H9 (cell line): ENCODE data around the gene SPC24. TPM values are rescaled to one million over a fixed set of nuclear protein-coding genes. Genes with fewer than 3 reads are reported as not detected.

Source experiments
- DNase-seq: peaks from one replicate; pipeline ENCODE4 v3.0.0-alpha.2; 2017
- H2AFZ ChIP-seq: one replicate; pipeline ENCODE4 v1.6.1; 2013; ENCODE audit warnings: mild to moderate bottlenecking, low read length, control low read depth, moderate library complexity
- H2AK5ac ChIP-seq: 2 replicates; pipeline ENCODE4 v1.6.1; 2013; ENCODE audit warnings: low read length, control low read depth, mixed read lengths; ENCODE audit not compliant: insufficient read length
- H2BK120ac ChIP-seq: one replicate; pipeline ENCODE4 v1.6.1; 2013; ENCODE audit warnings: low read depth, mild to moderate bottlenecking, low read length, control low read depth, inconsistent platforms; ENCODE audit not compliant: poor library complexity, severe bottlenecking
- H2BK12ac ChIP-seq: 2 replicates; pipeline ENCODE4 v1.6.1; 2013; ENCODE audit warnings: low read length, control low read depth, mixed read lengths, low read depth; ENCODE audit not compliant: insufficient read length
- H2BK15ac ChIP-seq: 2 replicates; pipeline ENCODE4 v1.6.1; 2013; ENCODE audit warnings: low read depth, low read length, control low read depth
- H2BK20ac ChIP-seq: one replicate; pipeline ENCODE4 v1.6.1; 2013; ENCODE audit warnings: low read depth, mild to moderate bottlenecking, low read length, control low read depth, inconsistent platforms; ENCODE audit not compliant: poor library complexity, severe bottlenecking
- H2BK5ac ChIP-seq: 2 replicates; pipeline ENCODE4 v1.6.1; 2013; ENCODE audit warnings: low read length, control low read depth, mixed read lengths; ENCODE audit not compliant: insufficient read length
- H3K14ac ChIP-seq: 2 replicates; pipeline ENCODE4 v1.6.1; 2013; ENCODE audit warnings: low read length, control low read depth; ENCODE audit not compliant: insufficient read depth
- H3K18ac ChIP-seq: 2 replicates; pipeline ENCODE4 v1.6.1; 2013; ENCODE audit warnings: low read depth, mild to moderate bottlenecking, mixed read lengths, low read length, control low read depth; ENCODE audit not compliant: insufficient read length
- H3K23ac ChIP-seq: 2 replicates; pipeline ENCODE4 v1.6.1; 2013; ENCODE audit warnings: low read length, control low read depth, mixed read lengths, low read depth; ENCODE audit not compliant: insufficient read length
- H3K23me2 ChIP-seq: 2 replicates; pipeline ENCODE4 v1.6.1; 2013; ENCODE audit warnings: low read depth, mild to moderate bottlenecking, mixed read lengths, low read length, control low read depth; ENCODE audit not compliant: insufficient read length, poor library complexity, severe bottlenecking
- H3K27ac ChIP-seq: 2 replicates; pipeline ENCODE4 v1.5.1; 2013; ENCODE audit warnings: low read length, control low read depth, mixed read lengths, low read depth; ENCODE audit not compliant: insufficient read length
- H3K27me3 ChIP-seq: 2 replicates; pipeline ENCODE4 v1.6.1; 2013; ENCODE audit warnings: low read length, control low read depth, inconsistent platforms; ENCODE audit not compliant: insufficient read depth
- H3K4ac ChIP-seq: 2 replicates; pipeline ENCODE4 v1.6.1; 2013; ENCODE audit warnings: low read depth, mild to moderate bottlenecking, control low read depth, inconsistent platforms, low read length, moderate library complexity
- H3K4me1 ChIP-seq: 2 replicates; pipeline ENCODE4 v1.6.1; 2013; ENCODE audit warnings: low read length, control low read depth, inconsistent platforms; ENCODE audit not compliant: insufficient read depth
- H3K4me2 ChIP-seq: 2 replicates; pipeline ENCODE4 v1.6.1; 2013; ENCODE audit warnings: low read length, control low read depth, mixed read lengths; ENCODE audit not compliant: insufficient read length, insufficient read depth
- H3K56ac ChIP-seq: 2 replicates; pipeline ENCODE4 v1.6.1; 2013; ENCODE audit warnings: low read depth, mild to moderate bottlenecking, mixed read lengths, low read length, control low read depth; ENCODE audit not compliant: insufficient read length
- H3K79me1 ChIP-seq: 2 replicates; pipeline ENCODE4 v1.6.1; 2013; ENCODE audit warnings: low read depth, mild to moderate bottlenecking, moderate library complexity, low read length, control low read depth, inconsistent platforms; ENCODE audit not compliant: insufficient read depth, poor library complexity, severe bottlenecking
- H3K79me2 ChIP-seq: 2 replicates; pipeline ENCODE4 v1.6.1; 2013; ENCODE audit warnings: low read length, control low read depth, inconsistent platforms; ENCODE audit not compliant: insufficient read depth
- H3K9ac ChIP-seq: 2 replicates; pipeline ENCODE4 v1.6.1; 2013; ENCODE audit warnings: low read length, control low read depth, mixed read lengths; ENCODE audit not compliant: insufficient read length; ENCODE audit errors: extremely low read depth
- H3K9me3 ChIP-seq: one replicate; pipeline ENCODE4 v1.6.1; 2013; ENCODE audit warnings: low read depth, low read length, inconsistent platforms; ENCODE audit not compliant: control insufficient read depth
- H3T11ph ChIP-seq: one replicate; pipeline ENCODE4 v1.6.1; 2013; ENCODE audit warnings: mild to moderate bottlenecking, low read length, control low read depth, inconsistent platforms
- H4K20me1 ChIP-seq: one replicate; pipeline ENCODE4 v1.6.1; 2013; ENCODE audit not compliant: control insufficient read depth, insufficient read length, insufficient read depth
- H4K5ac ChIP-seq: 2 replicates; pipeline ENCODE4 v1.6.1; 2013; ENCODE audit warnings: low read depth, mild to moderate bottlenecking, mixed read lengths, low read length, control low read depth; ENCODE audit not compliant: insufficient read length
- H4K8ac ChIP-seq: replicated peaks from 2 replicates; pipeline ENCODE4 v1.6.1; 2013; ENCODE audit warnings: low read length, control low read depth, mixed read lengths, low read depth; ENCODE audit not compliant: insufficient read length
- H4K91ac ChIP-seq: 2 replicates; pipeline ENCODE4 v1.6.1; 2013; ENCODE audit warnings: low read depth, mild to moderate bottlenecking, moderate library complexity, mixed read lengths, low read length, control low read depth; ENCODE audit not compliant: insufficient read length
- H3K27ac Mint-ChIP-seq, 3 experiments: 2 replicates in 2 of 3; 3 replicates in 1 of 3; pipeline ENCODE4 v1.8.0; 2020 to 2021; ENCODE audit warnings: mixed read lengths in 3 of 3, mild to moderate bottlenecking in 1 of 3, moderate library complexity in 1 of 3
- H3K27me3 Mint-ChIP-seq: 2 replicates; pipeline ENCODE4 v1.8.0; 2021; ENCODE audit warnings: low read depth, mild to moderate bottlenecking, moderate library complexity, mixed read lengths
- H3K36me3 Mint-ChIP-seq, 3 experiments: 2 replicates in 2 of 3; 3 replicates in 1 of 3; pipeline ENCODE4 v1.8.0; 2020 to 2021; ENCODE audit warnings: low read depth in 3 of 3, mixed read lengths in 3 of 3; ENCODE audit not compliant: insufficient read depth in 1 of 3
- H3K4me1 Mint-ChIP-seq, 2 experiments: 2 replicates each; pipeline ENCODE4 v1.8.0; 2020; ENCODE audit warnings: mixed read lengths in 2 of 2
- H3K4me3 Mint-ChIP-seq, 2 experiments: 2 replicates in 1 of 2; 3 replicates in 1 of 2; pipeline ENCODE4 v1.8.0; 2020 to 2021; ENCODE audit warnings: mild to moderate bottlenecking in 2 of 2, mixed read lengths in 2 of 2, moderate library complexity in 1 of 2
- H3K9me3 Mint-ChIP-seq, 2 experiments: 2 replicates in 1 of 2; 3 replicates in 1 of 2; pipeline ENCODE4 v1.8.0; 2020; ENCODE audit warnings: mild to moderate bottlenecking in 2 of 2, mixed read lengths in 2 of 2, moderate library complexity in 1 of 2
- WGBS: extraction: QIAGEN DNeasy Blood & Tissue Kit; methylation state at CpG from one replicate; pipeline ENCODE4 v1.1.7; 2013; ENCODE audit warnings: missing lambda C conversion rate, low lambda C conversion rate, mixed read lengths; ENCODE audit not compliant: insufficient read length; ENCODE audit errors: extremely low coverage; 5-methylcytosine and 5-hydroxymethylcytosine counted together
- total RNA-seq: library from RNA; stranded (reverse); gene quantifications from 2 replicates; pipeline ENCODE4 v1.2.1, GENCODE V29; 2021
- TF ChIP-seq, protein P1 (sequence below): fragments of 200-600 bp; sonication (generic); conservative IDR thresholded peaks from 3 replicates; pipeline ENCODE4 v1.8.0; 2021; ENCODE audit warnings: antibody characterized with exemption, mild to moderate bottlenecking

The SPC24 gene
- total RNA-seq, 1 experiment from 2014 or later: 51.5 TPM

GRCh38 chr19:11102944-11103343, 52.6 kb downstream of the SPC24 start:
- Histone ChIP-seq H4K8ac (no peak overlapping the region), H3K4ac (no peak overlapping the region), H2AFZ (no peak overlapping the region), H3K9ac (no peak overlapping the region), H3K23me2 (peaks cover 4% of the 10 kb centered on the region), H2BK120ac (no peak overlapping the region), H2BK12ac (no peak overlapping the region), H3K14ac (no peak overlapping the region), H3K56ac (no peak overlapping the region), H3K27ac (no peak overlapping the region), H4K5ac (no peak overlapping the region), H3K4me2 (no peak overlapping the region), H3K27me3 (no peaks in the 10 kb centered on the region), H4K20me1 (no peaks in the 10 kb centered on the region), H3K79me2 (peaks cover 5% of the 10 kb centered on the region; the same call in 1 of the 2 replicates), H3K4me1 (no peaks in the 10 kb centered on the region), H2BK15ac (no peak overlapping the region), H4K91ac (no peak overlapping the region), H2AK5ac (no peak overlapping the region), H3K79me1 (peaks cover 4% of the 10 kb centered on the region), H2BK20ac (no peak overlapping the region), H3T11ph (no peak overlapping the region), H3K9me3 (no peaks in the 10 kb centered on the region), H2BK5ac (no peak overlapping the region), H3K18ac (no peak overlapping the region), H3K23ac (no peak overlapping the region)
- Mint-ChIP-seq H3K27me3 (no peaks in the 10 kb centered on the region), H3K4me1 (no peaks in the 10 kb centered on the region), H3K36me3 (peaks cover 60 to 88% (median 86%) of the 10 kb centered on the region in 3 experiments), H3K9me3 (no peaks in the 10 kb centered on the region), H3K4me3 (no peak overlapping the region), H3K27ac (peak overlapping the region in 1 of 3 experiments; percentile 55; a peak in 2 of 7 replicates)
- no peak for DNase-seq
- TF ChIP-seq, protein P1, sequence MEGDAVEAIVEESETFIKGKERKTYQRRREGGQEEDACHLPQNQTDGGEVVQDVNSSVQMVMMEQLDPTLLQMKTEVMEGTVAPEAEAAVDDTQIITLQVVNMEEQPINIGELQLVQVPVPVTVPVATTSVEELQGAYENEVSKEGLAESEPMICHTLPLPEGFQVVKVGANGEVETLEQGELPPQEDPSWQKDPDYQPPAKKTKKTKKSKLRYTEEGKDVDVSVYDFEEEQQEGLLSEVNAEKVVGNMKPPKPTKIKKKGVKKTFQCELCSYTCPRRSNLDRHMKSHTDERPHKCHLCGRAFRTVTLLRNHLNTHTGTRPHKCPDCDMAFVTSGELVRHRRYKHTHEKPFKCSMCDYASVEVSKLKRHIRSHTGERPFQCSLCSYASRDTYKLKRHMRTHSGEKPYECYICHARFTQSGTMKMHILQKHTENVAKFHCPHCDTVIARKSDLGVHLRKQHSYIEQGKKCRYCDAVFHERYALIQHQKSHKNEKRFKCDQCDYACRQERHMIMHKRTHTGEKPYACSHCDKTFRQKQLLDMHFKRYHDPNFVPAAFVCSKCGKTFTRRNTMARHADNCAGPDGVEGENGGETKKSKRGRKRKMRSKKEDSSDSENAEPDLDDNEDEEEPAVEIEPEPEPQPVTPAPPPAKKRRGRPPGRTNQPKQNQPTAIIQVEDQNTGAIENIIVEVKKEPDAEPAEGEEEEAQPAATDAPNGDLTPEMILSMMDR: no peak
- WGBS: no CpG with 5 or more reads among the region's 16 CpGs
